ENCODE measurements around the gene TLR10. TPM values are rescaled to one million over a fixed set of nuclear protein-coding genes. Genes with fewer than 3 reads are reported as not detected.

Gene TLR10
- total RNA-seq, 2 experiments from 2014 or later, result 27.4 to 34.5 TPM

Small RNA genes within 50 kb of the gene (small RNA-seq; reads per million reads assigned to genes)
- gene RNA5SP158, result not detected

Other genes with a start within 250 kb of the TLR10 start
- gene KLF3, start 118.8 kb downstream of the TLR10 start, total RNA-seq (2014; rRNA removed; shearing (Covaris generic)), result 0.09 TPM in 1 of 2 replicates, not detected in the other
- 0.23 TPM in 1 of 2 replicates, not detected in the other for gene KLF3, start 118.8 kb downstream of the TLR10 start, total RNA-seq (2022)
- gene TLR1, start 21.8 kb upstream of the TLR10 start, total RNA-seq (2014; rRNA removed; shearing (Covaris generic)), result 3.3 and 3.8 TPM in 2 replicates
- 6.0 and 7.4 TPM in 2 replicates for gene TLR1, start 21.8 kb upstream of the TLR10 start, total RNA-seq (2022)
- 1.5 TPM in 2 replicates for gene TLR6, start 73.8 kb upstream of the TLR10 start, total RNA-seq (2014; rRNA removed; shearing (Covaris generic))
- gene TLR6, start 73.8 kb upstream of the TLR10 start, total RNA-seq (2022), result 7.1 and 9.2 TPM in 2 replicates
- not detected in 2 replicates for gene FAM114A1, start 84.8 kb upstream of the TLR10 start, total RNA-seq (2014; rRNA removed; shearing (Covaris generic))
- not detected in 2 replicates for gene FAM114A1, start 84.8 kb upstream of the TLR10 start, total RNA-seq (2022)
- gene TMEM156, start 249.4 kb upstream of the TLR10 start, total RNA-seq (2014; rRNA removed; shearing (Covaris generic)), result 25.0 and 29.0 TPM in 2 replicates
- gene TMEM156, start 249.4 kb upstream of the TLR10 start, total RNA-seq (2022), result 29.4 and 35.7 TPM in 2 replicates

Data from OCI-LY7 (cell line).